Measurements from ENCODE around the gene PTPRN2.

- TF ChIP-seq POLR2A (IDR thresholded peaks at IDR 0.05), result no peak
- no peak for TF ChIP-seq CTCF (IDR thresholded peaks at IDR 0.05)
These were observed 1029.6 kb downstream of the PTPRN2 start for GRCh38 chr7:157558061-157558460.
